Measurements from ENCODE around the gene RHBDL1. TPM values are rescaled to one million over a fixed set of nuclear protein-coding genes. Genes with fewer than 3 reads are reported as not detected.

RHBDL1 gene
- total and polyA plus RNA-seq, 10 of the 15 experiments (the other 5 are each of a cell fraction or from before 2014, with no cell fraction given) = 0.04 to 1.3 (median 0.65) TPM; not detected in 5

GRCh38 chr16:716768-717325 is 41.4 kb downstream of the RHBDL1 start (continued):
- TF ChIP-seq MYB (IDR thresholded peaks at IDR 0.05; ENCODE audit: borderline replicate concordance, low read depth, low read length) (no peak), STAT3 (IDR thresholded peaks at IDR 0.05; ENCODE audit: low read depth, low read length) (no peak), ZNF217 (IDR thresholded peaks at IDR 0.05) (no peak)

GRCh38 chr16:717450-718245 is 42.2 kb downstream of the RHBDL1 start:
- no peak for ATAC-seq

GRCh38 chr16:718389-718788 is 42.9 kb downstream of the RHBDL1 start:
- ChIA-PET CTCF (no interaction called here), POLR2A (interaction anchor here (0.5 kb wide), 1 partner anchor 25 kb away, joined by 3 read pairs; no protein-coding TSS in a partner anchor), SMC1A (ENCODE audit: uncharacterized antibody, unreplicated experiment) (no interaction called here), RAD21 (ENCODE audit: unreplicated experiment) (no interaction called here)
- Histone ChIP-seq H3K4me1 (ENCODE audit: control insufficient read depth, insufficient read depth, low read length) (peaks cover 10% of the 10 kb centered on the region), H4K20me1 (ENCODE audit: control insufficient read depth, insufficient read depth) (0 out of 2 replicates have a peak, but pooled peaks cover 2% of the 10 kb centered on the region), H3K27me3 (replicated peaks in 1 of 2; ENCODE audit: control insufficient read depth in 2 of 2, insufficient read depth in 2 of 2, low read length in 1 of 2) (no peaks in the 10 kb centered on the region), H2AFZ (ENCODE audit: control insufficient read depth, low read depth, low read length) (no peak overlapping the region), H3K27ac (ENCODE audit: control insufficient read depth, insufficient read depth) (no peak overlapping the region), H3K36me3 (ENCODE audit: control insufficient read depth in 2 of 2, insufficient read depth in 2 of 2, low read length in 1 of 2) (no peaks in the 10 kb centered on the region), H3K9me3 (replicated peaks; ENCODE audit: control insufficient read depth, insufficient read depth, low read length) (no peaks in the 10 kb centered on the region), H3K4me2 (ENCODE audit: control insufficient read depth, insufficient read depth) (no peak overlapping the region), H3K79me2 (ENCODE audit: control insufficient read depth, insufficient read depth, low read length) (no peaks in the 10 kb centered on the region; the same call in 1 of the 2 replicates), H3K4me3 (no peak overlapping the region), H3K9ac (ENCODE audit: control insufficient read depth, insufficient read depth, low read length) (no peak overlapping the region)
- FAIRE-seq (no peak), ATAC-seq (no peak), DNase-seq (ENCODE audit: low read depth, low spot score) (no peak)
- in situ Hi-C loops (cut with MboI) (no loop called here), intact Hi-C loops (cut with micrococcal nuclease; ENCODE audit: unreplicated experiment) (no loop called here)
- BruUV-seq (replicated peaks) = no TSS peak
- 83% methylated on average over 9 of the region's 9 CpGs for WGBS (ENCODE audit: insufficient coverage, insufficient replicate concordance, low lambda C conversion rate, missing lambda C conversion rate)
- TF ChIP-seq NKRF (conservative IDR thresholded peaks at IDR 0.05) (no peak), POU2F2 (IDR thresholded peaks at IDR 0.05; ENCODE audit: borderline replicate concordance, low read depth, low read length) (no peak), BCL11A (IDR thresholded peaks at IDR 0.05; ENCODE audit: low read depth, low read length) (no peak), E2F8 (IDR thresholded peaks at IDR 0.05; ENCODE audit: low read depth, partially characterized antibody) (no peak), RAD21 (IDR thresholded peaks at IDR 0.05; ENCODE audit: insufficient read depth, low read depth, low read length) (no peak)

More at GRCh38 chr16:717450-718245, 42.2 kb downstream of the RHBDL1 start:
- FAIRE-seq = no peak
- Histone ChIP-seq H3K79me2 (ENCODE audit: control insufficient read depth, insufficient read depth, low read length) (no peaks in the 10 kb centered on the region; the same call in 1 of the 2 replicates), H4K20me1 (ENCODE audit: control insufficient read depth, insufficient read depth) (0 out of 2 replicates have a peak, but pooled peaks cover 2% of the 10 kb centered on the region), H3K4me3 (no peak overlapping the region), H3K36me3 (ENCODE audit: control insufficient read depth in 2 of 2, insufficient read depth in 2 of 2, low read length in 1 of 2) (no peaks in the 10 kb centered on the region), H3K4me2 (ENCODE audit: control insufficient read depth, insufficient read depth) (no peak overlapping the region), H3K27ac (ENCODE audit: control insufficient read depth, insufficient read depth) (no peak overlapping the region), H3K27me3 (replicated peaks in 1 of 2; ENCODE audit: control insufficient read depth in 2 of 2, insufficient read depth in 2 of 2, low read length in 1 of 2) (no peaks in the 10 kb centered on the region), H3K4me1 (ENCODE audit: control insufficient read depth, insufficient read depth, low read length) (peaks cover 10% of the 10 kb centered on the region), H2AFZ (ENCODE audit: control insufficient read depth, low read depth, low read length) (no peak overlapping the region), H3K9ac (ENCODE audit: control insufficient read depth, insufficient read depth, low read length) (no peak overlapping the region), H3K9me3 (replicated peaks; ENCODE audit: control insufficient read depth, insufficient read depth, low read length) (no peaks in the 10 kb centered on the region)
- intact Hi-C loops (cut with micrococcal nuclease; ENCODE audit: unreplicated experiment) (no loop called here), in situ Hi-C loops (cut with MboI) (no loop called here)
- ChIA-PET SMC1A (ENCODE audit: uncharacterized antibody, unreplicated experiment) (no interaction called here), CTCF (no interaction called here), POLR2A (interaction anchor here (0.5 kb wide), 1 partner anchor 25 kb away, joined by 3 read pairs; no protein-coding TSS in a partner anchor), RAD21 (ENCODE audit: unreplicated experiment) (no interaction called here)
- TF ChIP-seq MEF2A (IDR thresholded peaks at IDR 0.05; ENCODE audit: insufficient read depth, low read depth, low read length) = no peak
- no peak for DNase-seq (ENCODE audit: low read depth, low spot score)
- no TSS peak for BruUV-seq (replicated peaks)
- WGBS (ENCODE audit: insufficient coverage, insufficient replicate concordance, low lambda C conversion rate, missing lambda C conversion rate) = 80% methylated on average over 31 of the region's 32 CpGs
